Left lung (tissue), 10 donors: ENCODE data around the gene PFDN5. TPM values are rescaled to one million over a fixed set of nuclear protein-coding genes. Genes with fewer than 3 reads are reported as not detected.

Experiments used
- ATAC-seq: fragments of 200-7000 bp; cut with Tn5 transposase; one replicate; pipeline ENCODE4 v1.9.1; 2020; ENCODE audit warnings: moderate library complexity
- DNase-seq, 4 donors: peaks; one replicate each; pipeline ENCODE4 v3.0.0-alpha.2; 2013 to 2020
- H3K27ac ChIP-seq, 2 donors: fragments of 200-600 bp; sonication (generic) in 1 of 2; one replicate each; pipeline versions ENCODE4 v1.5.0 to v1.8.0; 2020 to 2021
- H3K27me3 ChIP-seq, 2 donors: fragments of 200-600 bp; sonication (generic) in 1 of 2; one replicate each; pipeline versions ENCODE4 v1.5.0 to v1.8.0; 2020 to 2021
- H3K36me3 ChIP-seq, 2 donors: fragments of 200-600 bp; sonication (generic) in 1 of 2; one replicate each; pipeline versions ENCODE4 v1.5.0 to v1.8.0; 2020 to 2021
- H3K4me1 ChIP-seq, 2 donors: fragments of 200-600 bp; one replicate each; pipeline ENCODE4 v1.8.0; 2021
- H3K4me3 ChIP-seq, 2 donors: fragments of 200-600 bp; sonication (generic) in 1 of 2; one replicate each; pipeline versions ENCODE4 v1.5.0 to v1.8.0; 2020 to 2021; ENCODE audit warnings: mild to moderate bottlenecking in 1 of 2
- H3K9me3 ChIP-seq, 2 donors: fragments of 200-600 bp; sonication (generic) in 1 of 2; one replicate each; pipeline versions ENCODE4 v1.5.0 to v1.8.0; 2020 to 2021
- intact Hi-C, 2 donors: fragments of 100-400 bp; cut with DNase I; formaldehyde crosslinking; loops; one replicate each; pipeline versions ENCODE4 v1.11.2 to v1.14.2; 2022
- polyA plus RNA-seq, 6 donors: library from polyadenylated mRNA; unstranded; fragments of 120-200 nt; gene quantifications; one replicate each; pipeline ENCODE4 v1.2.1, GENCODE V29; 2013; ENCODE audit not compliant: insufficient read length in 6 of 6
- total RNA-seq, 2 donors: library from RNA; stranded (reverse); fragmentation: NEBNext Ultra II Directional; extraction: Animal tissue kit (Norgen Biotek cat#: 25700); gene quantifications; one replicate each; pipeline ENCODE4 v1.2.1, GENCODE V29; 2021
- TF ChIP-seq, protein P1 (sequence below), 2 donors: fragments of 200-600 bp; sonication (generic) in 1 of 2; IDR thresholded peaks; one replicate each; pipeline versions ENCODE4 v1.5.0 to v1.8.0; 2021; ENCODE audit warnings: antibody characterized with exemption in 2 of 2
- donor health status: DM: no; HTN: yes; CAD: no.
- donor health status: DM: no; HTN: no; CAD: no.

PFDN5 gene
- total and polyA plus RNA-seq, 8 donors = 321 to 800 (median 724) TPM

DNA sequence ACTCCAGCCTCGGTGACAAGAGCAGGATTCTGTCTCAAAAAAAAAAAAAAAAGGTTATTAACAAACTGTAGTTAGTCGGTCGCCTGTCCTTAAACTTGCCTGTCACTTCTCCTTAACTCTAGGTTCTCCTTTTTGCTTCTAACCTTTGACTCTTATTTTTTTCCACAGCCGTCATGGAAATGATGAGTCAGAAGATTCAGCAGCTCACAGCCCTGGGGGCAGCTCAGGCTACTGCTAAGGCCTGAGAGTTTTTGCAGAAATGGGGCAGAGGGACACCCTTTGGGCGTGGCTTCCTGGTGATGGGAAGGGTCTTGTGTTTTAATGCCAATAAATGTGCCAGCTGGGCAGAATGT lies 3.7 kb downstream of the PFDN5 start:
- TF ChIP-seq, protein P1, sequence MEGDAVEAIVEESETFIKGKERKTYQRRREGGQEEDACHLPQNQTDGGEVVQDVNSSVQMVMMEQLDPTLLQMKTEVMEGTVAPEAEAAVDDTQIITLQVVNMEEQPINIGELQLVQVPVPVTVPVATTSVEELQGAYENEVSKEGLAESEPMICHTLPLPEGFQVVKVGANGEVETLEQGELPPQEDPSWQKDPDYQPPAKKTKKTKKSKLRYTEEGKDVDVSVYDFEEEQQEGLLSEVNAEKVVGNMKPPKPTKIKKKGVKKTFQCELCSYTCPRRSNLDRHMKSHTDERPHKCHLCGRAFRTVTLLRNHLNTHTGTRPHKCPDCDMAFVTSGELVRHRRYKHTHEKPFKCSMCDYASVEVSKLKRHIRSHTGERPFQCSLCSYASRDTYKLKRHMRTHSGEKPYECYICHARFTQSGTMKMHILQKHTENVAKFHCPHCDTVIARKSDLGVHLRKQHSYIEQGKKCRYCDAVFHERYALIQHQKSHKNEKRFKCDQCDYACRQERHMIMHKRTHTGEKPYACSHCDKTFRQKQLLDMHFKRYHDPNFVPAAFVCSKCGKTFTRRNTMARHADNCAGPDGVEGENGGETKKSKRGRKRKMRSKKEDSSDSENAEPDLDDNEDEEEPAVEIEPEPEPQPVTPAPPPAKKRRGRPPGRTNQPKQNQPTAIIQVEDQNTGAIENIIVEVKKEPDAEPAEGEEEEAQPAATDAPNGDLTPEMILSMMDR (IDR thresholded peaks at IDR 0.05) = no peak
- intact Hi-C loops = no loop called here
- peak in 1 of 4 donors; percentile 60 for DNase-seq
- Histone ChIP-seq H3K36me3 (peaks cover 0 to 38% of the 10 kb centered on the region in 2 donors), H3K4me1 (peaks cover 26 to 76% of the 10 kb centered on the region in 2 donors), H3K4me3 (peak overlapping the region; percentile 48 to 73), H3K27ac (peak overlapping the region; percentile 70 to 91), H3K27me3 (no peaks in the 10 kb centered on the region), H3K9me3 (no peaks in the 10 kb centered on the region)
- ATAC-seq = peak; percentile 33

DNA sequence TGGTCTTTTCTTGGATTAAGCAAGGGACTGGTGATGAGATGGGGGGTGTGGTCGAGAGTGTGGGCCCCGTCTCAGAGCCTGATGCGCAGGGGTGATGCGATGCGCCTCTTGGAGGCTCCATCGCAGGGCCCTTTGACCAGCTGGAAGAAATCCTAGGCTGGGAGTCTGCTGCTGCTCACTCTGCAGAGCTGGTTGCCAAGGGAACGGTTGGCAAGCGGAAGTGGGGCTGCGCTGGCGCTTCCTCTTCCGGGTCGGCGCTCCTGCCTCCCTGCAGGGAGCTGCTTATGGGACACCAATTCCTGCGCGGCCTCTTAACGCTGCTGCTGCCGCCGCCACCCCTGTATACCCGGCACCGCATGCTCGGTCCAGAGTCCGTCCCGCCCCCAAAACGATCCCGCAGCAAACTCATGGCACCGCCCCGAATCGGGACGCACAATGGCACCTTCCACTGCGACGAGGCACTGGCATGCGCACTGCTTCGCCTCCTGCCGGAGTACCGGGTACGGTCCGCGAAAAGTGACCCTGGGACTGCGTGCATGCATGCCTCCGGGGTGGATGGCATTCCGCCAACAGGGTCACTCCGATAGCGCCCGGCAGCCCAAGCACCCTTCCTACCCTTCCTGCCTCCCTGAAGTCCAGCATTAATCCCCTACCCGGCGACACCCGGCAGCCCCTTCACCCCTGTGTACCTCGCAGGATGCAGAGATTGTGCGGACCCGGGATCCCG lies 4.3 kb downstream of the PFDN5 start, which contains the start of gene MYG1:
MYG1 (plus strand) TSS at position 242 of the 727 bp plus-strand sequence; CDS start at position 285, 43 bp downstream.
- intact Hi-C loops = no loop called here
- TF ChIP-seq, protein P1 (IDR thresholded peaks at IDR 0.05) = no peak
- peaks cover 26 to 73% of the 10 kb centered on the region in 2 donors for H3K4me1 ChIP-seq

DNA sequence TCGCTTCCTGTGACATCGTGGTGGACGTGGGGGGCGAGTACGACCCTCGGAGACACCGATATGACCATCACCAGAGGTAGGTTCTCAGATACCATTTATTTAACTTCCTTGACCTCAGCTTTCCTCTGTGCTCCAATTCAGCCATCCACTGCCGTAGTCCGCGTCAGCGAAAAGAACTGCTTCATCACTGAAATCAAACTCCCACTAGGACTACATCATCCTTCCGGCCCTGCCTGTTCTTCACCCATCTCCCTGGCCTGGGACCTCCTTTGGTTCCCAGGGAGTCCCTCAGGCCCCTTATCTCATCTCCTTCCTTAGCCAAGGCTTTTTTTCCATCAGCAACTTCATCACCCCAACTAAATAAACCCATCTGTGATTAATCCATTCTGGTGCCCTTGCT lies 4.8 kb downstream of the PFDN5 start:
- no peak for DNase-seq
- no peak for ATAC-seq
- peaks cover 26 to 67% of the 10 kb centered on the region in 2 donors for H3K4me1 ChIP-seq
- peak overlapping the region; percentile 70 to 91 for H3K27ac ChIP-seq
- H3K9me3 ChIP-seq = no peaks in the 10 kb centered on the region
- peak overlapping the region; percentile 48 to 73 for H3K4me3 ChIP-seq
- TF ChIP-seq, protein P1 (IDR thresholded peaks at IDR 0.05) = no peak
- H3K27me3 ChIP-seq = no peaks in the 10 kb centered on the region
- H3K36me3 ChIP-seq = peaks cover 0 to 45% of the 10 kb centered on the region in 2 donors
- intact Hi-C loops = no loop called here

More for the DNA sequence above, 4.3 kb downstream of the PFDN5 start, which contains the start of gene MYG1:
- ATAC-seq = peak; percentile 83
- Histone ChIP-seq H3K36me3 (peaks cover 0 to 43% of the 10 kb centered on the region in 2 donors), H3K9me3 (no peaks in the 10 kb centered on the region), H3K4me3 (peak within 1 kb of the TSS; percentile 48 to 73), H3K27me3 (no peaks in the 10 kb centered on the region), H3K27ac (peak within 1 kb of the TSS; percentile 70 to 91)
- DNase-seq = peak; percentile 88 to 97 (median 92)

DNA sequence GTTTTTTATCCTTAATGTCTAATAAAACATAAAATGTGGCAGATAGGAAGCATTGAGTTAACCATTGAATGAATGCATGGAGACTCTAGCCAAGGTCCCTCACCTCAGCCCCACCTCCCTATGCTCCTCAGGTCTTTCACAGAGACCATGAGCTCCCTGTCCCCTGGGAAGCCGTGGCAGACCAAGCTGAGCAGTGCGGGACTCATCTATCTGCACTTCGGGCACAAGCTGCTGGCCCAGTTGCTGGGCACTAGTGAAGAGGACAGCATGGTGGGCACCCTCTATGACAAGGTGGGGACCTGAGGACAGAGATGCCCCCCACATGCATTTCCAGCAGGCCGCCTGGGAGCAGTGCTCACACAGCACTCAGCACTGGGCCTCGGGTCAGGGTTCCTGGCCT lies 7.6 kb downstream of the PFDN5 start:
- Histone ChIP-seq H3K36me3 (peaks cover 6 to 69% of the 10 kb centered on the region in 2 donors), H3K4me1 (peaks cover 13 to 45% of the 10 kb centered on the region in 2 donors), H3K4me3 (no peak overlapping the region), H3K27me3 (no peaks in the 10 kb centered on the region), H3K9me3 (no peaks in the 10 kb centered on the region), H3K27ac (no peak overlapping the region)
- ATAC-seq (no peak), DNase-seq (no peak)
- intact Hi-C loops = no loop called here
- TF ChIP-seq, protein P1 (IDR thresholded peaks at IDR 0.05) = no peak

DNA sequence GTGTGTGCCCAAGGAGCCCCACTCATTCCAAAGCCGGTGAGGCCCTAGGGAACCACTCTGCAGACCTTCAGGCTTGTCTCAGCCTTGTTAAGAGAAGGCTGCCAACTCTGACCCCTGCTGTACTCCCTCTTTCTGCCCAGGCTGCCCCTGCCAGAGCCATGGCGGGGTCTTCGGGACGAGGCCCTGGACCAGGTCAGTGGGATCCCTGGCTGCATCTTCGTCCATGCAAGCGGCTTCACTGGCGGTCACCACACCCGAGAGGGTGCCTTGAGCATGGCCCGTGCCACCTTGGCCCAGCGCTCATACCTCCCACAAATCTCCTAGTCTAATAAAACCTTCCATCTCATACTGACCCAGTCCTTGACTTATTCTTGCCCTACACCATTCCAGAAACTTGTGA lies 11.5 kb downstream of the PFDN5 start:
- peaks cover 0 to 9% of the 10 kb centered on the region in 2 donors for H3K4me1 ChIP-seq
- no peak for DNase-seq
- intact Hi-C loops = no loop called here
- no peak overlapping the region for H3K4me3 ChIP-seq
- no peak for ATAC-seq
- H3K36me3 ChIP-seq = peaks cover 6 to 95% of the 10 kb centered on the region in 2 donors
- no peaks in the 10 kb centered on the region for H3K9me3 ChIP-seq
- TF ChIP-seq, protein P1 (IDR thresholded peaks at IDR 0.05) = no peak
- H3K27me3 ChIP-seq = no peaks in the 10 kb centered on the region
- H3K27ac ChIP-seq = no peak overlapping the region
